HG02970 (cell line): ENCODE measurements around the gene AREL1.

ENCODE experiments used
- ATAC-seq: cut with Tn5 transposase; IDR thresholded peaks from one replicate; pipeline ENCODE4 v1.9.1; 2021; ENCODE audit warnings: mild to moderate bottlenecking, moderate library complexity, moderate number of reproducible peaks; ENCODE audit not compliant: unreplicated experiment, low FRiP score

The AREL1 gene

GRCh38 chr14:74698465-74698864 lies 14.4 kb downstream of the AREL1 start:
- no peak for ATAC-seq

DNA sequence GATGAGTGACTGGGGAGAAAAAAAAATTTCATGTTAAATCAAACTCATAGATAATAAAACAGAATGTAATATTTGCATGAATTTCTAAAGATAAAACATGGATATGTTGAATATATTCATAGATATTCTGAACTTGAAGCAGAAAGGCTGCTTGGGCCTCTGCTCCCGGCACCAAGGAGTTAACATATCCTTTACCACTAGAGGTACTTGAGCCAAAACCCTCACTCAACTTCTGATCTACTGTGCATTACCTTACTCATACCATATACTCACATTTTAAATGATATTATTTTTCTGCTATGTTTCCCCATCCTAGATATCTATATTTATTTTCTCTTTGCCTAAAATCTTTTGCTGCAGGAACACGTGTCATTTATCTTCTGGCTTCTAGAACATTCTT lies 14.9 kb downstream of the AREL1 start:
- no peak for ATAC-seq

- ATAC-seq = no peak
Observed at GRCh38 chr14:74697543-74697942, 15.3 kb downstream of the AREL1 start.

GRCh38 chr14:74697011-74697410 lies 15.9 kb downstream of the AREL1 start:
- ATAC-seq = no peak

- no peak for ATAC-seq
Observed at GRCh38 chr14:74695406-74695805, 17.5 kb downstream of the AREL1 start.

- no peak for ATAC-seq
Observed at GRCh38 chr14:74693191-74693590, 19.7 kb downstream of the AREL1 start.

DNA sequence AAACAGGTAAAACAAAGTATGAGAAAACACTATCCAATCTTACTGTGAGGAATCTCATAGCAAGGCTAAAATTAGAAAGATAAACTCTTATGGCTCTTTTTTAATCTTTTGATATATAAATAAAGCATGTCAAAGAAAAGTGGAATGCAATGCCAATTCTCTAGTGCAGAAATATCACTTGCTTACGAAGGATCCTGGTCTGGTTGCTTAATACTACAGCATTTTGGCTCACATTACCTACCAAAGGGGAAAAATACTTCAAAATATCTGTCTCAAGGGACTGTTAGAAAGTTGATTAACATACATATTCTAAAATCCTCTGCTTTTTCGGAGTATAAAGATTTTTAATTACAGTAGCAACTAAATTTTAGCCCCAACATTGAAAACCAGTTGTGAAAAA lies 21.4 kb downstream of the AREL1 start:
- ATAC-seq = no peak

- ATAC-seq = no peak
Observed at GRCh38 chr14:74685921-74686678, 26.8 kb downstream of the AREL1 start.

DNA sequence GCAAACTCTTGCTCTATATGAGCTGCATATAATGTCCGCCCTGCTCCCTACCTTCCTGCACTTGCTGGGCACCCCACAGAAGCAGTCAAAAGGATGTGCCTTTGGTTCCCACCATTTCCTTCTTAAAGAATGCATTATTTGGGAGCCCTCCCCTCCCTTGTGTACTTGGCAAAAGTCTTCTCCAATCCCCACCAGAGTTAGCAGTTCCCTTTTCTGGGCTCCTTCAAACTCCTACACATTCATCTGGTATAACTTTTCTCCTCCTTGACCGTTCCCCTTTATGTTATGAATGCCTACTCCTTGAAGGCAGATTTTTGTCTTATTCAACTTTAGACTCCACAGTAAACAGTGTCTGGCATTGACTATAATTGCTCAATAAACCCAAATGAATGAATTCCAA lies 27.8 kb downstream of the AREL1 start:
- no peak for ATAC-seq

DNA sequence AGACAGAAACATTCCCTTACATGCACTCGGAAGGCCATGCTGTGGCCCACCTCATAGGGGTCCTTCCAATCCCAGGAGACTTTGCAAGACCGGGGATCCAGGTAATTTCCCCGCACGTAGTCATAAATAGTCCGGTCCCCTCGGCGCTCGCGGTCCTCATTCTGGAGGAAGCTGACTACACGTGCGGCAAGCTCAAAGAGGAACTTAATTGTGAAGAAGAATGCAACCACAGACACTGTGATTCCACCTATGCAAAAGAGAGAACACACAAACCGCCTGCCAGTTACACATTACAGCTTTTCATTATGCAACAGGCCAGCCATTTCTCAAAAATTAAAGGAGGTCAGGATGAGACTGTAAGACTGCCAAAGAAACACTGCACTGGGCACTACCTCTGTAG lies 28.4 kb downstream of the AREL1 start:
- no peak for ATAC-seq

GRCh38 chr14:74683406-74683805 lies 29.5 kb downstream of the AREL1 start:
- no peak for ATAC-seq

DNA sequence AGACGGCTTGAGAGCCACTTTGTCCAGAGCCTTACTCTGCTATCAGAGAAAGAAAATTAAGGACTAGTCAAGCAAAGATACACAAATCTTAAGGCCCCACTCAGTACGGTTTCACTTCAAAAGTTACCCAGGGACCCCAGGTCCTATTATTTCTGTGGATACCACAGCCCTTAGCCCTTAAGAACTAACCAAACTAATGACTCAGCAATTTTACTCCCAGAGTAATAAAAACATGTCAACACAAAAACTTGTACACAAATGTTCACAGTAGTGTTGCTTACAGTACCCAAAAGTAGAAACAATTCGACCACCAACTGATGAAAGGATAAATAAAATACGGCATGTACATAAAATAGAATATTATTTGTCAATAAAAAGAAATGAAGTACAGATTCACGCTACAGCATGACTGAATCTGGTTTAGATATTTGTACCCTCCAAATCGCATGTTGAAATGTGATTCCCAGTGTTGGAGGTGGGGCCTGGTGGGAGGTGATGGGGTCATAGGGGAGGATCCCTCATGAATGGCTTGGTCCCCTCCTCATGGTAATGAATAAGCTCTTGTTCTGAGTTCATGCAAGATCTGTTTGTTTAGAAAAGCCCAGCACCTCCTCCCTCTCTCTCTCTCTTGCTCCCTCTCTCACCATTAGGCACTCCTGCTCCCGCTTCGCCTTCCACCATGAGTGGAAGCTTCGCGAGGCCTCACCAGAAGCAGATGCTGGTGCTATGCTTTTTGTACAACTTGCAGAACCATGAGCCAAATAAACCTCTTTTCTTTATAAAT lies 30.5 kb downstream of the AREL1 start:
- ATAC-seq = no peak

GRCh38 chr14:74675219-74675618 lies 37.7 kb downstream of the AREL1 start:
- no peak for ATAC-seq

DNA sequence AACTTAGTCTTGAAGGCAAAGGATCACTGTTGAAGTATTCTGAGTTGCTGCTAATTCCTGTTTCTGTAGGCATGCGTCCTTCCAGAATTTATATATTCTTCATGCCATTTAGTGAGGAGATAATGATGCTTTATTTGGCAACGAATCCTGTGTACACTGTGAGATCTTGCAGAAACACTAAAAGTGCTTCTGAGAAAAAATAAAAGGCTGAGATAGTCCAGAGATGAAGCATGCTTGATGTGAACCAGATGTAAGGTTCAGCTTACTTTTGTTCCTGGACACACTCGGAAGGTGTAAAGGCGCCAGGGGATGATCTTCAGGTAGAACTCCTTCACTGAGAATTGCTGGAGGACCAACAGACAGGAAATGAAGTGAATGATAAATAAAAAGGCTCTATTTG lies 39.1 kb downstream of the AREL1 start:
- ATAC-seq = no peak

- no peak for ATAC-seq
Observed at GRCh38 chr14:74671789-74672188, 41.1 kb downstream of the AREL1 start.

DNA sequence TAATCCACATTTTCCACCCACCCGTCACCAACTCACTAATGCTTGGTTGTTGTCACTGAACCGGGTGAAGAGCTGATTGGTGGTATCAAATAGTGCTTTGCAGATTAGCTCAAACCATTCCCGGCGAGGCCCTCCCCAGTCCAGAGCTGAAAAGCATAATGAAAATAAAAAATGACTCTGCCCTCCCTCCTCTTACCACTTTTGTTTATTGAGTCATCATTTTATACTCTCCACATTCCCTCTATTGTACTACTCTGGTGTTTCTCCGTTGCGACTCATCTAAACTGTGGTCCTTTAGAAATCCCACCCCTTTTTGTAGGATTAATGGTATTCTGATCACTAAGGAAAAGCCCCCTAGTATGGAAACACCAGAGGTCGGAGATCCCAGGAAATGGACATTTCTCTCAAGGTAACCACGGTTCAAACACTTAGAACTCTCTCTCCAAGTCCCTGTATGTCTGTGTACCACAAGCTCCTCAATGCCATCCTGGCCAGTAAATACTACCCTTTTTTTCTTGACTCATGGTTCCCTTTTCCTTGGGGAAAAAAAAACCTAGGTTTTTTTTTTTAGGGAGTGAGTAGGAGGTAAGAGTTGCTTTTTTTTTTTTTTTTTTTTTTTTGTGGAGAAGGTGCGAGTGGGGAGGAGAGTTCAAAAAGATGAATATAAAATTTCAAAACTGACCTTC lies 42.0 kb downstream of the AREL1 start:
- no peak for ATAC-seq

DNA sequence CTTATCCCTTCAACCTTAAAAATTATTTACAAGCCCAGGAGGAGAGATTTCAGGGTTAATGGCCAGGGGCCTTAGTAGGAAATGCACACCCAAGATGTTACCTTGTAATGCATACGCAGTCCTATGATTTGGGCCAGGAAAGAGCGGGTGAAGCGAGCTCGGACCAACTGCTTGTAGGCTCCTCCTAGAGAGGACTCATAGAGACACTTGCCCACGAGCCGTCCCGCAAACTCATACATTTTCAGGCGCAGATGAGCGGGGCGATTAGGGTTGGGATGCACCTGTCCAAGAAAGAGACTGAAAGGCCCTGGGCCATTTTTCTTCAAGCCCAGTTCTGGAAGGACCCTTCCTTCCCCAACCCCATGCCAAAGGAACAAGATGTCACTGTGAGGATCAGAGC lies 43.0 kb downstream of the AREL1 start:
- no peak for ATAC-seq

DNA sequence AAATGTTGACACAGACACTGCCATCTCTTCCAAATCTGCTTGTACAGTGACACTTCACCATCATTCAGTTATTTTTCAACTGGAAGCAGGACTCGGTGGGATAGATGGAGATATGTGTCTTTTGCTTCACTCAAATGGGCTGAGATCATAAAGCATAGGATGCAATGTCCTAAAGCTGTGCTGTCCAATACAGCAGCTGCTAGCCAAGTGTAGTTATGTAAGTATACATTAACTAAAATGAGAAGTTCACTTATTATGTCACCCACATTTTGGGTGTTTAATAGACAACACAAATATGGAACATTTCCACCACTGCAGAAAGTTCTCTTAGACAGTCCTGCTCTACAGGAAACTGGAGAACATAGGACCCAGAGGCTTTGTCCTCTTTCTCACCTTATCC lies 43.6 kb downstream of the AREL1 start:
- ATAC-seq = no peak

DNA sequence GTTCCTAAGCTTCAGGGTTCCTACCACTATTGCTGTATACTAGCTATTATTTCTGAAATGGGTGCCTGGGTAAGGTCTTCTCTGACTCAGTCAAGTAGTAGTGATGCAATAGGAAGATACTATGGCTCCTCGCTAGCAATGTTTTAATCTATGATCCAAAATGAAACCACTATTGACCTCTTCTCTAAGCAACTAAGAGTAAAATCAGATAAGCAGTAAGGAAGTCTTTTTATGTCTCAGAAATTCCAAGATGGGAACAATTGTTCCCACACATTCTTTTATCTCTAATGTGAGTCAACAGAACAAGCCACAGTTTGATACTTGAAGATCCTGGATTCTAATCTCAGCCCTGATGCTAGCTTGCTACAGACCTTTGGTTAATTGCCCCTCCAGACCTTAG lies 45.1 kb downstream of the AREL1 start:
- no peak for ATAC-seq

DNA sequence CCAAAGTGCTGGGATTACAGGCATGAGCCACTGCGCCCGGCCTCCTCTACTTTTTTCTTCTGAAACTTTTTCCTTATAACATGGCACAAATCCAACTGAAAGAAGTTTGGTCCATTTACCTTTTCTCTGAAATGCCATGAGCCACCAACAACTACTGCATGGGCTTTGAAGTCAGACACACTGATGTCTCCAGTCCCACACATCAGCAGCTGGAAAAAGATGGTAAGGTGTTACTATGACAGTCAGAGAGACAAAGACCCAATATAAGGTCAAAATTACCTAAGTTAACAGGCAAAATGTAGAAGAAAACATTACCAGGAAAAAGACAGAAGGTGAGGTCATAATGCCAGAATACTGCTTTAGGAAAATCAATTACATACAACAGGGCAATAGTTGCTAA lies 48.2 kb downstream of the AREL1 start:
- no peak for ATAC-seq

- ATAC-seq = no peak
Observed at GRCh38 chr14:74663884-74664283, 49.0 kb downstream of the AREL1 start.
